Activated T-cell treated with anti-CD3 and anti-CD28 coated beads, Interleukin-2, amount 50 U/mL, for 72 hours (primary cell): ENCODE results near the gene OPTC. TPM values are rescaled to one million over a fixed set of nuclear protein-coding genes. Genes with fewer than 3 reads are reported as not detected.

Source experiments
- ATAC-seq, 2 donors: fragments of 150-1000 bp; cut with Tn5 transposase; replicated peaks in 1 of 2; 2 replicates each; pipeline ENCODE4 v1.10.0; 2021; ENCODE audit warnings: moderate library complexity in 2 of 2, mild to moderate bottlenecking in 1 of 2
- DNase-seq, 2 donors: peaks; one replicate each; pipeline ENCODE4 v3.0.0; 2021 to 2022; ENCODE audit warnings: mixed read lengths in 1 of 2
- H3K27ac Mint-ChIP-seq: one replicate; pipeline ENCODE4 v1.8.0; 2022; ENCODE audit warnings: mild to moderate bottlenecking, moderate library complexity, mixed read lengths
- H3K27me3 Mint-ChIP-seq: one replicate; pipeline ENCODE4 v1.8.0; 2022; ENCODE audit warnings: low read depth, mixed read lengths
- H3K36me3 Mint-ChIP-seq, 2 donors: one replicate each; pipeline ENCODE4 v1.8.0; 2022; ENCODE audit warnings: mixed read lengths in 2 of 2, mild to moderate bottlenecking in 1 of 2; ENCODE audit not compliant: insufficient read depth in 2 of 2
- H3K4me1 Mint-ChIP-seq: one replicate; pipeline ENCODE4 v1.8.0; 2022; ENCODE audit warnings: low read depth, mixed read lengths
- H3K4me3 Mint-ChIP-seq, 2 donors: one replicate each; pipeline ENCODE4 v1.8.0; 2022; ENCODE audit warnings: mild to moderate bottlenecking in 2 of 2, mixed read lengths in 2 of 2, moderate library complexity in 2 of 2
- H3K9me3 Mint-ChIP-seq, 2 donors: one replicate each; pipeline ENCODE4 v1.8.0; 2022; ENCODE audit warnings: mixed read lengths in 2 of 2
- total RNA-seq, 2 donors: library from RNA; stranded (reverse); gene quantifications; one replicate each; pipeline ENCODE4 v1.2.3, GENCODE V29; 2022

OPTC gene
- total RNA-seq, 2 donors from 2014 or later, result not detected

DNA sequence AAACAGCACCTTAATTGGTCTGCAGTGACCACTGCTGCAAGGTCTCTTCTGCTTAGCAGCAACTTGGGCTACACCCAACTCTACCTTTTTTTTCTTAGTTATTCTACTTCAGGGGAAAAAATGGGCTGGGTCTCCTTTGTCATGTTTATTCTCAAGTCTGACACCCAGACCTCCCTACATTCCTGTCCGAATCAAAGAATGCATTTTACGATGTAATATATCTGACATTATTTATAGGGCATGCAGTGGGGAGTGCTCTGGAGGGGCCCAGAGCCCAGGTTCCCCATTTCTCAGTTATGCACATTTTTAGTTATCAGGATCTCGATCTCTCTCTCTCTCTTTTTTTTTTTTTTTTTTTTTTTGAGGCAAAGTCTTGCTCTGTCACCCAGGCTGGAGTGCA is 50.5 kb downstream of the OPTC start:
- Mint-ChIP-seq H3K27ac (no peak overlapping the region), H3K9me3 (no peaks in the 10 kb centered on the region), H3K4me3 (no peak overlapping the region), H3K4me1 (peaks cover 6% of the 10 kb centered on the region), H3K36me3 (no peaks in the 10 kb centered on the region), H3K27me3 (no peaks in the 10 kb centered on the region)
- ATAC-seq, result no peak
- no peak for DNase-seq

DNA sequence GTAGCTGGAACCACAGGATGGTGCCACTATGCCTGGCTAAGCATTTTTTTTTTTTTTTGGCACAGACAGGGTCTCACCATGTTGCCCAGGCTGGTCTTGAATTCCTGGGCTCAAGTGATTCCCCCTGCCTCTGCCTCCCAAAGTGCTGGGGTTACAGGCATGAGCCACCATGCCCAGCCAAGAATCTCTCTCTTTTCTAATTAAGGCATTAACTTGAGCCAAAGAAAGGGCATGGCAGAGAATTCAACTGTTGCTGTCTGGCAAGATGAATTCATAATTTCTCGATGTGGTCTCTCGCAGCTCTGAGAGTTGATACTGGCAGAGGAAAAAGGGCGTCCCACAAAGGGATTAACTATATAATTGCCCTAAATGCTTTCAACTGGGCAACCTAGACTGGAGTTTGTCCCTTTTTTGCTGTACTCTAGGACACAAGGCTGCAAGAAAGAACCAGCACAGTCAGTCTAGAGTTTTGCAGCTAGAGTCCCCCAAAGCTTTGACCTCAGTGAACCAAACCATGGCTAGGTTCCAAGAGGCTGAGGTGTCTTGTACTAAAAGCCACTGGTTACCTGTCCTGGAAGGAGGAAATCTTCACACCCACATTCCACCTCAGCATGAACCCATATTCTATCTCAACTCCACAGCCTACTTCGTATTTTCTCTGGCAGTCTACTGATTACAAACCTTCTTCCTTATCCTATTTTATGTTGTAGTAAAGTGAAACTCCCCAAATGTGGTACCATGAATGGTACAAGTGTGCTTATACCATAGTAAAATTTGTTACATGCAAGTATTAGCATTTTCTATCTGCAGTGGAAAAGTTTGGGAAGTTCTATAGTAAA is 51.2 kb downstream of the OPTC start:
- Mint-ChIP-seq H3K4me3 (no peak overlapping the region), H3K27me3 (no peaks in the 10 kb centered on the region), H3K27ac (no peak overlapping the region), H3K4me1 (peaks cover 6% of the 10 kb centered on the region), H3K9me3 (no peaks in the 10 kb centered on the region), H3K36me3 (no peaks in the 10 kb centered on the region)
- DNase-seq (no peak), ATAC-seq (no peak)

DNA sequence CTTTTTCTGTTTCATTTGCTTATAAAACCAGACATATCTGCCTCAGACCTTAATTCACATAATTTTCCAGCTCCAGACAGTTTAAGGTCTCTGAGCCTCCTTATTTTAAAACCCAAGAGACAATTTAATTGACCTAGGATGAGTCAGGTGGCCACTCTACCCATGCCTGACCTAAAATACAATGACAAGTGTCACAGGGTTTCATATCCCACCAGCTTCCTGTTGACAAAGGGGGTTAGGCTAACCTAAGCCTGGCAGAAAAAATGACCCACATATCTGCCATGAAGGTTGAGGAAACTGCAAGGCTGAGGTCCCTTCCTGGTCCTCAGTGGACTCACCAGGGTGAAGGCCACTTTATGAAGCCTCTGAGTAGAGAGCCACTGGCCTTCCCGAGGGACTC is 52.3 kb downstream of the OPTC start:
- no peak overlapping the region for H3K27ac Mint-ChIP-seq
- DNase-seq, result no peak
- no peaks in the 10 kb centered on the region for H3K36me3 Mint-ChIP-seq
- H3K4me1 Mint-ChIP-seq, result peaks cover 6% of the 10 kb centered on the region
- no peaks in the 10 kb centered on the region for H3K27me3 Mint-ChIP-seq
- H3K4me3 Mint-ChIP-seq, result no peak overlapping the region
- H3K9me3 Mint-ChIP-seq, result no peaks in the 10 kb centered on the region
- no peak for ATAC-seq

DNA sequence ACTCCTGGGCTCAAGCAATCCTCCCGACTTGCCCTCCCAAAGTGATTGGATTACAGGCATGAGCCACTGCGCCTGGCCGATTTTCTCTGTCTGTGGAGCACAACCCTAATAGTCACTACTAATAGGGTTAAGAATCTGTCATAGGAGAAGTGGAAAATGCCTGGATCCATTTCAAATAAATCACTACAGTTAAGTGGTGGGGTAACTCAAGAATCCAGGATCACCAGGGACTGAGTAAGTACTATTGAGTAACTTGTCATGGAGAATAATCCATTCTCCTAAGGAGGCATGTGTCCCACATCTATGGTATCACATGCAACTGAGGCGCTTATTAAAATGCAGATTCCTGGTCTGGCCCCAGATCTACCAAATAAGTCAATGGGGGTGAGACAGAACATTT is 53.2 kb downstream of the OPTC start:
- no peak overlapping the region for H3K4me3 Mint-ChIP-seq
- H3K27ac Mint-ChIP-seq, result no peak overlapping the region
- H3K36me3 Mint-ChIP-seq, result no peaks in the 10 kb centered on the region
- DNase-seq, result no peak
- no peaks in the 10 kb centered on the region for H3K9me3 Mint-ChIP-seq
- ATAC-seq, result no peak
- peaks cover 6% of the 10 kb centered on the region for H3K4me1 Mint-ChIP-seq
- H3K27me3 Mint-ChIP-seq, result no peaks in the 10 kb centered on the region

DNA sequence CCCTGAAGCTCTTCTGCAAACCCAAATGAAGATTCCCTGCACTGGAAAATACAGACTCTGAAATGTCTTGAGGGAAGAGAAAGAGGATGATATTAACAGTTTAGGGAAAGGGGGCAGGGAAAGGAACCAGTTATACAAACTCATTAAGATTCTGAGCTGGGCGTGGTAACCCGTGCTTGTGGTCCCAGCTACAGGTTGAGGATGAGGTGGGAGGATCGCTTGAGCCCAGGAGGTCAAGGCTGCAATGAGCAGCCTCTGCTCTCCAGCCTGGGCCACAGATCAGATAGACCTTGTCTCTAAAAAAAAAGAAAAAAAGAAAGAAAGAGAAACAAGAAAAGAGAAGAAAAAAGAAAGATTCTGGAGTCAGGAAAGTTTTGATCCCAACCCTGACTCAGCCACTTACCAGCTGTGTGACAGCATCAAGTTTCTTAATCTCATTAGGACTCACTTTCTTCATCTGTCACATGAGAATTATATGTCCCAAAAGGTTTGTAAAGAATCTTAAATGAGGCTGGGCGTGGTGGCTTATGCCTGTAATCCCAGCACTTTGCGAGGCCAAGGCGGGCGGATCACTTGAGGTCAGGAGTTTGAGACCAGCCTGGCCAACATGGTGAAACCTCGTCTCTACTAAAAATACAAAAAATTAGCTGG is 53.9 kb downstream of the OPTC start:
- Mint-ChIP-seq H3K9me3 (no peaks in the 10 kb centered on the region), H3K27ac (no peak overlapping the region), H3K27me3 (no peaks in the 10 kb centered on the region), H3K36me3 (no peaks in the 10 kb centered on the region), H3K4me1 (peaks cover 6% of the 10 kb centered on the region), H3K4me3 (no peak overlapping the region)
- ATAC-seq (no peak), DNase-seq (no peak)

DNA sequence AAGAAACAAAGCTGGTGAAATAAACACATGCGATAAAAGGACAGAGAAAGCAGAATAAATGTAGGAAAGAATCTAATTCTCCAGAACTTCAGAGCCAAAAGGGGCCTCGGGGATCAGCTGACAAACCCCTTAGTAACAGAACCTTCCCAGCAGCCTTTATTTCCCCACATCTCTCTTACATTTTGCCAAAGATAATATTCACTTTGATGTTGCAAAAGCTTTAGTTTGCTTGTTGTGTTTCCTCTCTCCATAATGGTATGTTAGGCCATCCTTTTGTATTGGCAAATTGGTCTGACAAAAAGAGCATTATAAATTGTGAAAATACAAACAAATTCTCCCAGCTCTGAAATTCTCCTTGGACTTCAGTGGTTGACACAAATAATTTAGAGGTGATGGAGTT is 54.9 kb downstream of the OPTC start:
- Mint-ChIP-seq H3K4me3 (no peak overlapping the region), H3K4me1 (peaks cover 6% of the 10 kb centered on the region), H3K27me3 (no peaks in the 10 kb centered on the region), H3K9me3 (no peaks in the 10 kb centered on the region), H3K27ac (no peak overlapping the region), H3K36me3 (no peaks in the 10 kb centered on the region)
- no peak for DNase-seq
- no peak for ATAC-seq

DNA sequence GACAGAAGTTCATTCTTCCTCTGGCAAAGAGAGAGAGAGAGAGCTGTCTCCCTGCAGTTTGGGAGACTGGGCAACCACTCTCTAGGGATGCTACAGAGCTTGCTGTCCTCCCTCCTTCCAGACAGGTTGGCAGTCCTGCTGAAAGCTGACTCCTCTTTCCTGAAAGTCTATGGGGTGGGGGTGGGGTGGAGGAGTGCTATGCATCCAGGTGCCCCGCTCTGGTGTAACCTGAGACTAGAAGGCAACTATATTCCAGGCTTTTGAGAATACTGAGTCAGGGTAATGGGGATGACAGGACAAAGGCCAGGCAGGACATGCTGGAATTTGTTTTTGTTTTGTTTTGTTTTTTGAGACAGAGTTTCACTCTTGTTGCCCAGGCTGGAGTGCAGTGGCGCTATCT is 55.4 kb downstream of the OPTC start:
- Mint-ChIP-seq H3K36me3 (no peaks in the 10 kb centered on the region), H3K9me3 (no peaks in the 10 kb centered on the region), H3K4me1 (peaks cover 6% of the 10 kb centered on the region), H3K4me3 (no peak overlapping the region), H3K27me3 (no peaks in the 10 kb centered on the region), H3K27ac (no peak overlapping the region)
- no peak for ATAC-seq
- no peak for DNase-seq

DNA sequence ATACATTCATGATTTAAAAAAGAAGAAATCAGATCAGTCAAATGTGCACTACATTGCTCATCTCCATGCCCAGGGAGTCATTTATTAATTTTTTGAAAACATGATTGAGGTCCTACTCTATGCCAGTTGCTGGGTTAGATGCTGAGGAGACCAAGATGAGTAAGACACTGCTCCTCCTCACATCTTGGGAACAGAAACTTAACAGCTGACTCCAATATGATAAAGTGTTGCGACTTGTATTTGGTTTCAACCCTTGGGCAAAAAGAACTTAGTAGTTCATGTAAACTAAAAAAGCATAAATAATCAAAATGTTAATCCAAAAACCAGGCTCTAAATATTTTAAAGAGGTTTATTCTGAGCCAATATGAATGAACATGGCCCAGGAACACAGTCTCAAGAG is 56.9 kb downstream of the OPTC start:
- Mint-ChIP-seq H3K27ac (no peak overlapping the region), H3K9me3 (no peaks in the 10 kb centered on the region), H3K4me1 (peaks cover 5% of the 10 kb centered on the region), H3K36me3 (no peaks in the 10 kb centered on the region), H3K27me3 (no peaks in the 10 kb centered on the region), H3K4me3 (no peak overlapping the region)
- DNase-seq (no peak), ATAC-seq (no peak)

DNA sequence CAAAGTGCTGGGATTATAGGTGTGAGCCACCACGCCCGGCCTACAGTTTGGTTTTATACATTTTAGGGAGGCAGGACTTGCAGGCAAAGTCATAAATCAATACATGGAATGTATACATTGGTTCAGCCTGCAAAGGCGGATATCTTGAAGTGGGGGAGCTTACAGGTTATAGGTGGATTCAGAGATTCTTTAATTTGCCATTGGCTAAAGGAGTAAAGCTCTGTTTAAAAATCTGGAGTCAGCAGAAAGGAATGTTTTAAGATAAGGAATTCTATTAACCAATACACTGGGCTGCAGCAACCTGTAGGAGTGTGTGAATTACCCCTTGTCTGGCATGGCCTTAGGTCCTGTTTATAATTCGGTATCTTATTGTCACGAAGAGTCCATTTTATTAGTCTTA is 57.6 kb downstream of the OPTC start:
- no peak for DNase-seq
- Mint-ChIP-seq H3K9me3 (no peaks in the 10 kb centered on the region), H3K4me1 (no peaks in the 10 kb centered on the region), H3K36me3 (no peaks in the 10 kb centered on the region), H3K27ac (no peak overlapping the region), H3K27me3 (no peaks in the 10 kb centered on the region), H3K4me3 (no peak overlapping the region)
- no peak for ATAC-seq

DNA sequence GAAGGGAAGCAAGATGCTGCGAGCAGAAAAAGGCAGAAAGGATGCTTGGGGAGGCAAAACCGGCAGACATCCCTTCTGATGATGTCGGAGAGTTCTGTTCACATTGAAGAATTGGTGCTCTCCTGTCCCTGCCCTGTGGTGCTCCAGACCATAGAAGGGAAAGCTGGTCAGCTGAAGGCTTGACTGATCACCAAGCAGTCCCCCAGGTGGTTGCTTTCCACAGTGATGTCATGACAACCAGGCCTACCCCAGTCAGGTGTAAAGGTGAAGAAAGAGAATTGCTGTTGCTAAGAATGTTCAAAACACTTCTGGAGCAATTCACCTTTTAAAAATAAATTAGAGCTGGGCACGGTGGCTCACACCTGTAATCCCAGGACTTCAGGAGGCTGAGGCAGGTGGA is 59.5 kb downstream of the OPTC start:
- peaks cover 6% of the 10 kb centered on the region for H3K4me1 Mint-ChIP-seq
- ATAC-seq (no peak), DNase-seq (no peak)
- H3K27me3 Mint-ChIP-seq, result peaks cover 8% of the 10 kb centered on the region
- H3K27ac Mint-ChIP-seq, result no peak overlapping the region
- H3K9me3 Mint-ChIP-seq, result no peaks in the 10 kb centered on the region
- H3K4me3 Mint-ChIP-seq, result no peak overlapping the region
- no peaks in the 10 kb centered on the region for H3K36me3 Mint-ChIP-seq

DNA sequence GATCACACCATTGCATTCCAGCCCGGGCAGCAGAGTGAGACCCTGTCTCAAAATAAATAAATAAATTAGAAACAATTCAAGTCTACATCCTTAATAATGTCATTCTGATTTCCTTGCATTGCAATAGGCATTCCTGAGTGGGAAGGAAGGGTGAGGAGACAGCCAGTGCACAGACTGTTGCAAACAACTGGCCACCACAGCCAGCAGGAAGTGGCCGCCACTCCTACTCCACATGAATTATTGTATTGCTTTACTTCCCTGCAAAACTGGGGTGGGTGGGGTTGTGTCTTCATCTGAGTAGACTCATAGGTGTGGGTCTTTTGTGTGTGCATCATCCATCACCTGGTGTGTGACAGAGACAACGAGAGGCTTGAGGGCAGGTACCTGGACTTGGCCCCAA is 60.1 kb downstream of the OPTC start:
- no peak overlapping the region for H3K27ac Mint-ChIP-seq
- no peaks in the 10 kb centered on the region for H3K9me3 Mint-ChIP-seq
- H3K4me3 Mint-ChIP-seq, result no peak overlapping the region
- peaks cover 8% of the 10 kb centered on the region for H3K27me3 Mint-ChIP-seq
- H3K36me3 Mint-ChIP-seq, result no peaks in the 10 kb centered on the region
- ATAC-seq (no peak), DNase-seq (no peak)
- peaks cover 6% of the 10 kb centered on the region for H3K4me1 Mint-ChIP-seq

DNA sequence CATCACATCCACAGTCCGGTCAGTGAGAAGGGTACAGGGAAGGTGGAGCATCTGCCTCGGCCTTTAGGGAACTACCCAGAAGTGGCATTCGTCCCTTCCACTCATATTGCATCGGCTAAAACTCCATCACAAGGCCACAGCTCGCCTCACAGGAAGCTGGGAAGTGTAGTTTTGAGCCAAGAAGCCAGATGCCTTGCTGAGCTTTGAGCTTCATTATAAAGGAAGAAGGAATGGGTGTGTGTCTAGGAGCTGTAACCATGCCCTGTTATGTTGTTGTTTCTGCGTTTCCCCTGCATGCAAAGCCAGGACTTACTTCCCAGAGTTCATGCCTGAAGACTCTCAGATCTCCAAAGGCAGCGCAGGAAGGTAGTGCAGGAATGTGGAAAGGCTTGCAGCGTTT is 61.1 kb downstream of the OPTC start:
- peaks cover 8% of the 10 kb centered on the region for H3K27me3 Mint-ChIP-seq
- DNase-seq (no peak), ATAC-seq (no peak)
- no peak overlapping the region for H3K4me3 Mint-ChIP-seq
- H3K36me3 Mint-ChIP-seq, result no peaks in the 10 kb centered on the region
- H3K27ac Mint-ChIP-seq, result no peak overlapping the region
- H3K4me1 Mint-ChIP-seq, result peaks cover 10% of the 10 kb centered on the region
- H3K9me3 Mint-ChIP-seq, result no peaks in the 10 kb centered on the region

DNA sequence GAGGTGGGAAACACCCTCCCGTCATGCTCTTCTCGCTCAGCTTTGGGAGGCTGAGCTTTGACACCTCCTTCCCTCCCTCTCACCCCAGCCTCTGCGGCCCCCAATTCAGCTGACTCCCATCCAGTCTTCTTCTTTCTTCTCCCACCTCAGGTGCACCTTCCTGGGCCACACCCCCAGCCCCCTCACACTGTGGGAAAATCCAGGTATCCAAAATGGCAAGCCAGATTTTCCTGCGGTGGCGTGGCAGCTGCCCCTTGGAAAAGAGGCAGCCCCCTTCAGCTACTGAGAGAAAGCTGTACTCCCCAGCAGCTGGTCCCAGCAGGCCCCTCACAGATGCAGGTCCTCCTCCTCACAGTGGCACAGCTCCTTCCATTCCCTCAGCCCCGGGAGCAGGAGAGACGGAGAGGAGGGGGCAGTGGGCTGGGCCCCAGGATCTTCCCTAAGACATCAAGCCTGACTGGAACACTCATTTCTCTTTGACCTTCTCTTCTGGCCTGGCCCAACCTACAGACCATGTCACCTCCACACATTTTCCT is 61.6 kb downstream of the OPTC start:
- DNase-seq (no peak), ATAC-seq (no peak)
- H3K9me3 Mint-ChIP-seq, result no peaks in the 10 kb centered on the region
- no peaks in the 10 kb centered on the region for H3K36me3 Mint-ChIP-seq
- H3K27me3 Mint-ChIP-seq, result peaks cover 8% of the 10 kb centered on the region
- H3K4me1 Mint-ChIP-seq, result peaks cover 10% of the 10 kb centered on the region
- H3K4me3 Mint-ChIP-seq, result no peak overlapping the region
- no peak overlapping the region for H3K27ac Mint-ChIP-seq
